K562 (cell line): ENCODE data around the gene QRICH1. TPM values are rescaled to one million over a fixed set of nuclear protein-coding genes. Genes with fewer than 3 reads are reported as not detected.

Source experiments
- ATAC-seq: fragments of 200-7000 bp; cut with Tn5 transposase; 3 replicates; pipeline ENCODE4 v1.9.1; 2020; ENCODE audit warnings: moderate library complexity
- BruUV-seq: library from RNA; stranded (reverse); fragments of 400-500 nt; replicated peaks from 2 replicates; lab custom pipeline; 2021; lab: Mats Ljungman, UMichigan
- CTCF ChIA-PET: fragments of 300-600 bp; formaldehyde crosslinking; extraction: SDS; loops from one replicate; lab custom pipeline; 2021; ENCODE audit warnings: low intra/inter-chr PET ratio; lab: Yijun Ruan, JAX
- POLR2A ChIA-PET: fragments of 300-600, 350-650 bp; sonication (Branson Sonifier 250); formaldehyde crosslinking; extraction: SDS; loops from one replicate; lab custom pipeline; 2021; ENCODE audit warnings: antibody characterized with exemption, inconsistent platforms; lab: Yijun Ruan, JAX
- DNase-seq, 4 experiments: peaks; one replicate each; pipeline versions ENCODE4 v3.0.0 to v3.0.0-alpha.2; 2011 to 2018; ENCODE audit warnings: low spot score in 3 of 4, mixed read lengths in 3 of 4; ENCODE audit errors: extremely low read depth in 1 of 4
- FAIRE-seq: peaks from 2 replicates; lab custom pipeline; 2011; peaks lifted over from hg19 to GRCh38; lab: Jason Lieb, UNC
- H2AFZ ChIP-seq: 2 replicates; pipeline ENCODE4 v1.6.0; 2011; ENCODE audit warnings: low read depth, low read length, control low read depth, inconsistent platforms
- H3K27ac ChIP-seq: fragments of 200-600 bp; 3 replicates; pipeline ENCODE4 v1.8.0; 2011; ENCODE audit warnings: low read depth, mild to moderate bottlenecking, control low read depth, inconsistent platforms, low read length, moderate library complexity, mixed read lengths; ENCODE audit errors: extremely low read depth
- H3K27me3 ChIP-seq, 2 experiments: fragments of 300-600 bp in 1 of 2; 2 replicates in 1 of 2; 3 replicates in 1 of 2; pipeline versions ENCODE4 v1.6.0 to v1.8.0; 2011; ENCODE audit warnings: inconsistent platforms in 2 of 2, low read length in 2 of 2, mild to moderate bottlenecking in 1 of 2, mixed read lengths in 1 of 2, moderate library complexity in 1 of 2; ENCODE audit not compliant: control insufficient read depth in 2 of 2, insufficient read depth in 2 of 2
- H3K36me3 ChIP-seq: fragments of 300-600 bp; 3 replicates; pipeline ENCODE4 v1.8.0; 2011; ENCODE audit warnings: mild to moderate bottlenecking, low read length, inconsistent platforms; ENCODE audit not compliant: control insufficient read depth, insufficient read depth
- H3K4me1 ChIP-seq, 2 experiments: fragments of 200-600 bp in 1 of 2; replicated peaks in 1 of 2; 2 replicates in 1 of 2; 3 replicates in 1 of 2; pipeline versions ENCODE4 v1.5.1 to v1.8.0; 2011; ENCODE audit warnings: inconsistent platforms in 2 of 2, low read length in 2 of 2, mild to moderate bottlenecking in 1 of 2, mixed read lengths in 1 of 2, moderate library complexity in 1 of 2; ENCODE audit not compliant: control insufficient read depth in 2 of 2, insufficient read depth in 2 of 2
- H3K4me2 ChIP-seq: 2 replicates; pipeline ENCODE4 v1.6.1; 2011; ENCODE audit warnings: low read length, control low read depth, inconsistent platforms, mixed read lengths; ENCODE audit not compliant: insufficient read depth
- H3K4me3 ChIP-seq: fragments of 200-600 bp; sonication (generic), shearing (Covaris generic); 2 replicates; pipeline ENCODE4 v1.5.1; 2016; ENCODE audit warnings: control low read depth, inconsistent platforms
- H3K79me2 ChIP-seq: fragments of 200-600 bp; 3 replicates; pipeline ENCODE4 v1.8.0; 2011; ENCODE audit warnings: low read length, inconsistent platforms; ENCODE audit not compliant: control insufficient read depth, insufficient read depth
- H3K9ac ChIP-seq, 2 experiments: 2 replicates each; pipeline versions ENCODE4 v1.6.0 to v1.6.1; 2011; ENCODE audit warnings: low read depth in 2 of 2, low read length in 2 of 2, control low read depth in 1 of 2, inconsistent platforms in 1 of 2, mild to moderate bottlenecking in 1 of 2, mixed read lengths in 1 of 2; ENCODE audit not compliant: insufficient read depth in 1 of 2
- H3K9me1 ChIP-seq: one replicate; pipeline ENCODE4 v1.6.0; 2011; ENCODE audit warnings: inconsistent platforms, mild to moderate bottlenecking, low read length, moderate library complexity; ENCODE audit not compliant: control insufficient read depth, insufficient read depth
- H3K9me3 ChIP-seq: replicated peaks from 2 replicates; pipeline ENCODE4 v1.5.1; 2011; ENCODE audit warnings: low read depth, low read length, inconsistent platforms; ENCODE audit not compliant: control insufficient read depth, insufficient read depth
- H4K20me1 ChIP-seq: replicated peaks from 2 replicates; pipeline ENCODE4 v1.6.1; 2011; ENCODE audit warnings: low read length, inconsistent platforms, mixed read lengths; ENCODE audit not compliant: control insufficient read depth, insufficient read depth
- ELF1 ChIP-seq: fragments of 200-800 bp; sonication (Bioruptor generic); IDR thresholded peaks from 2 replicates; pipeline ENCODE4 v1.6.1; 2016; ENCODE audit warnings: missing genetic modification characterization, missing compliant biosample characterization
- FOXA1 ChIP-seq: fragments of 450-650 bp; IDR thresholded peaks from 2 replicates; pipeline ENCODE4 v1.6.1; 2016; ENCODE audit warnings: mild to moderate bottlenecking, borderline replicate concordance
- KHSRP ChIP-seq: fragments of 450-650 bp; IDR thresholded peaks from 2 replicates; pipeline ENCODE4 v1.6.1; 2017
- PHB2 ChIP-seq: fragments of 450-650 bp; IDR thresholded peaks from 2 replicates; pipeline ENCODE4 v1.6.1; 2017; ENCODE audit warnings: low read depth
- ZNF561 ChIP-seq: fragments of 450-650 bp; formaldehyde crosslinking; conservative IDR thresholded peaks from 2 replicates; pipeline ENCODE4 v1.4.0; 2020; ENCODE audit warnings: mild to moderate bottlenecking, moderate library complexity
- ZNF79 ChIP-seq: fragments of 250-450 bp; sonication (Bioruptor Pico); IDR thresholded peaks from 2 replicates; pipeline ENCODE4 v1.4.0; 2020; ENCODE audit warnings: low read depth, mild to moderate bottlenecking, moderate library complexity
- ZNF830 ChIP-seq: fragments of 250-450 bp; sonication (Bioruptor Pico); IDR thresholded peaks from 2 replicates; pipeline ENCODE4 v1.5.0; 2021; ENCODE audit warnings: mild to moderate bottlenecking
- WGBS: fragments of 100-300 bp; shearing (Covaris generic); methylation state at CpG from one replicate; pipeline ENCODE4 v1.1.6; 2016; ENCODE audit warnings: low coverage, mixed read lengths; ENCODE audit not compliant: insufficient coverage; ENCODE audit errors: missing lambda C conversion rate; 5-methylcytosine and 5-hydroxymethylcytosine counted together
- in situ Hi-C: fragments of 300-500 bp; cut with MboI; formaldehyde crosslinking; loops from 4 replicates; pipeline ENCODE4 v1.15.0; 2018; ENCODE audit warnings: inconsistent platforms, mixed read lengths
- intact Hi-C: fragments of 100-400 bp; cut with micrococcal nuclease; formaldehyde crosslinking; loops from 2 replicates; pipeline ENCODE4 v1.14.2; 2022
- polyA plus RNA-seq, 8 experiments: library from polyadenylated mRNA; depleted of rRNA in 4 of 8; stranded (reverse) in 5 of 8; unstranded in 3 of 8; fragments of >200 nt; fragmentation: Nextera tagmentation in 2 of 8; fragmentation: Illumina TruSeq in 1 of 8; extraction: Ambion mirVana in 2 of 8; extraction: Trizol in 1 of 8; gene quantifications; 2 replicates each; pipeline versions ENCODE4 v1.2.1 to v1.2.3, GENCODE V29; 2011 to 2014; ENCODE audit warnings: inconsistent platforms in 1 of 8, missing spikeins in 1 of 8
- total RNA-seq, 7 experiments: library from RNA; depleted of rRNA in 6 of 7; stranded (reverse); fragments of >200 nt in 6 of 7; fragmentation: Illumina TruSeq in 2 of 7; extraction: Trizol in 2 of 7; gene quantifications; 2 replicates each; pipeline versions ENCODE4 v1.2.1 to v1.2.3, GENCODE V29; 2011 to 2021; ENCODE audit warnings: low replicate concordance in 1 of 7
- TF ChIP-seq, protein P1 (sequence below): fragments of 450-650 bp; IDR thresholded peaks from 2 replicates; pipeline ENCODE4 v1.6.1; 2018; ENCODE audit not compliant: partially characterized antibody

QRICH1 gene
- total and polyA plus RNA-seq, 9 of the 15 experiments (the other 6 are each of a cell fraction or from before 2014, with no cell fraction given): 20.1 to 99.2 (median 56.7) TPM

DNA sequence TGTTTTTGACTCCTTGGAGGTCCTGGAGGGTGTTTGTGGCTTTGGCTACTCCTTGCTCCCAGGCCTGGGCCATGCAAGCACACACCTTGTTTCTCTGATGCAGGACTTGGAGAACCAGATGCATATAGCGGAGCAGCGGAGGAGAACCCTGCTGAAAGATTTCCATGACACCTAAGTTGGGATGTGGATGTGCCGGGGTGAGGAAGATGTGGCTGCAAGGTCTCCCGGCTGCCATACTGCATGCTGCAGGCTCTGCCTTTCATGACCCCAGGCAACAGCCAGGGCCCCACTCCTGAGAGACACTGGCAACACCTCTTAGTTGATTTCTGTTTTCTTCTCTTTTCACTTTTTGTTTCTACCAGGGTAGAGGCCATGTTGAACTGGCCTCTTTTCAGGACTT is 110.8 kb downstream of the QRICH1 start:
- no TSS peak for BruUV-seq
- no peak overlapping the region for H3K27ac ChIP-seq
- ChIA-PET CTCF (no interaction called here), POLR2A (no interaction called here)
- H4K20me1 ChIP-seq: no peaks in the 10 kb centered on the region
- no peaks in the 10 kb centered on the region for H3K79me2 ChIP-seq
- no peaks in the 10 kb centered on the region for H3K27me3 ChIP-seq
- no peak overlapping the region for H3K9ac ChIP-seq
- ATAC-seq (no peak), DNase-seq (no peak), FAIRE-seq (no peak)
- WGBS: 100% methylated on average over 4 of the region's 4 CpGs
- no peaks in the 10 kb centered on the region for H3K9me3 ChIP-seq
- in situ Hi-C loops: no loop called here
- intact Hi-C loops: no loop called here
- peaks cover 62% of the 10 kb centered on the region; the same call in 2 of the 3 replicates for H3K36me3 ChIP-seq
- no peak overlapping the region for H3K4me3 ChIP-seq
- no peaks in the 10 kb centered on the region for H3K9me1 ChIP-seq
- no peak for TF ChIP-seq FOXA1
- TF ChIP-seq KHSRP: no peak
- TF ChIP-seq ELF1 (tag): no peak
- TF ChIP-seq, protein P1, sequence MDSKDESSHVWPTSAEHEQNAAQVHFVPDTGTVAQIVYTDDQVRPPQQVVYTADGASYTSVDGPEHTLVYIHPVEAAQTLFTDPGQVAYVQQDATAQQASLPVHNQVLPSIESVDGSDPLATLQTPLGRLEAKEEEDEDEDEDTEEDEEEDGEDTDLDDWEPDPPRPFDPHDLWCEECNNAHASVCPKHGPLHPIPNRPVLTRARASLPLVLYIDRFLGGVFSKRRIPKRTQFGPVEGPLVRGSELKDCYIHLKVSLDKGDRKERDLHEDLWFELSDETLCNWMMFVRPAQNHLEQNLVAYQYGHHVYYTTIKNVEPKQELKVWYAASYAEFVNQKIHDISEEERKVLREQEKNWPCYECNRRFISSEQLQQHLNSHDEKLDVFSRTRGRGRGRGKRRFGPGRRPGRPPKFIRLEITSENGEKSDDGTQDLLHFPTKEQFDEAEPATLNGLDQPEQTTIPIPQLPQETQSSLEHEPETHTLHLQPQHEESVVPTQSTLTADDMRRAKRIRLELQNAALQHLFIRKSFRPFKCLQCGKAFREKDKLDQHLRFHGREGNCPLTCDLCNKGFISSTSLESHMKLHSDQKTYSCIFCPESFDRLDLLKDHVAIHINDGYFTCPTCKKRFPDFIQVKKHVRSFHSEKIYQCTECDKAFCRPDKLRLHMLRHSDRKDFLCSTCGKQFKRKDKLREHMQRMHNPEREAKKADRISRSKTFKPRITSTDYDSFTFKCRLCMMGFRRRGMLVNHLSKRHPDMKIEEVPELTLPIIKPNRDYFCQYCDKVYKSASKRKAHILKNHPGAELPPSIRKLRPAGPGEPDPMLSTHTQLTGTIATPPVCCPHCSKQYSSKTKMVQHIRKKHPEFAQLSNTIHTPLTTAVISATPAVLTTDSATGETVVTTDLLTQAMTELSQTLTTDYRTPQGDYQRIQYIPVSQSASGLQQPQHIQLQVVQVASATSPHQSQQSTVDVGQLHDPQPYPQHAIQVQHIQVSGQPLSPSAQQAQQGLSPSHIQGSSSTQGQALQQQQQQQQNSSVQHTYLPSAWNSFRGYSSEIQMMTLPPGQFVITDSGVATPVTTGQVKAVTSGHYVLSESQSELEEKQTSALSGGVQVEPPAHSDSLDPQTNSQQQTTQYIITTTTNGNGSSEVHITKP: no peak
- TF ChIP-seq ZNF561: no peak
- no peak for TF ChIP-seq PHB2
- no peak for TF ChIP-seq ZNF830
- no peak for TF ChIP-seq ZNF79 (CRISPR knock-in tag)
- H2AFZ ChIP-seq: no peak overlapping the region
- H3K4me2 ChIP-seq: no peak overlapping the region
- no peaks in the 10 kb centered on the region; a peak in 1 of 5 replicates for H3K4me1 ChIP-seq
